Naive thymus-derived CD4-positive, alpha-beta T cell (primary cell): ENCODE results near the gene OGDH. TPM values are rescaled to one million over a fixed set of nuclear protein-coding genes. Genes with fewer than 3 reads are reported as not detected.
A peak's percentile ranks its signal among the peaks of the same experiment; 100 is the strongest.

Experiments used
- ATAC-seq: fragments of 150-1000 bp; cut with Tn5 transposase; 2 replicates; pipeline ENCODE4 v1.10.0; 2021; ENCODE audit warnings: mild to moderate bottlenecking, moderate library complexity
- CTCF ChIA-PET: fragments of 350-600 bp; sonication (Branson Sonifier 250); formaldehyde crosslinking; loops from one replicate; lab custom pipeline; 2021; ENCODE audit warnings: antibody characterized with exemption; lab: Charles Lee
- POLR2A ChIA-PET: fragments of 350-600 bp; sonication (Branson Sonifier 250); formaldehyde crosslinking; loops from one replicate; lab custom pipeline; 2021; ENCODE audit warnings: antibody characterized with exemption, inconsistent platforms; lab: Charles Lee
- DNase-seq, 9 donors: peaks; one replicate each; pipeline versions ENCODE4 v3.0.0 to v3.0.0-alpha.2; 2020 to 2022; ENCODE audit warnings: mixed read lengths in 1 of 9
- H3K27ac ChIP-seq: one replicate; pipeline ENCODE4 v1.7.0; 2013; ENCODE audit warnings: mild to moderate bottlenecking, low read depth, low read length, moderate library complexity
- H3K27me3 ChIP-seq, 2 donors: one replicate each; pipeline ENCODE4 v1.7.0; 2013; ENCODE audit warnings: low read length in 2 of 2, mild to moderate bottlenecking in 2 of 2, moderate library complexity in 2 of 2; ENCODE audit not compliant: control insufficient read depth in 2 of 2, insufficient read depth in 2 of 2
- H3K36me3 ChIP-seq, 3 experiments: 1 replicate in 2 of 3; 2 replicates in 1 of 3; pipeline ENCODE4 v1.7.0; 2013; ENCODE audit warnings: low read length in 3 of 3, mild to moderate bottlenecking in 3 of 3, moderate library complexity in 1 of 3; ENCODE audit not compliant: insufficient read depth in 3 of 3, control insufficient read depth in 2 of 3
- H3K4me1 ChIP-seq, 2 donors: one replicate each; pipeline ENCODE4 v1.7.0; 2013; ENCODE audit warnings: low read length in 2 of 2, mild to moderate bottlenecking in 2 of 2, moderate library complexity in 1 of 2; ENCODE audit not compliant: control insufficient read depth in 2 of 2, insufficient read depth in 2 of 2
- H3K4me3 ChIP-seq: 2 replicates; pipeline ENCODE4 v1.7.0; 2013; ENCODE audit warnings: mild to moderate bottlenecking, low read length
- H3K9me3 ChIP-seq, 3 experiments: 1 replicate in 2 of 3; 2 replicates in 1 of 3; pipeline ENCODE4 v1.7.0; 2013; ENCODE audit warnings: low read length in 3 of 3; ENCODE audit not compliant: control insufficient read depth in 2 of 3
- H3K27ac Mint-ChIP-seq, 9 donors: one replicate each; pipeline ENCODE4 v1.8.0; 2020 to 2022; ENCODE audit warnings: mixed read lengths in 9 of 9, mild to moderate bottlenecking in 8 of 9, moderate library complexity in 5 of 9, inconsistent platforms in 2 of 9
- H3K27me3 Mint-ChIP-seq, 5 donors: one replicate each; pipeline ENCODE4 v1.8.0; 2021 to 2022; ENCODE audit warnings: mixed read lengths in 5 of 5, mild to moderate bottlenecking in 1 of 5
- H3K36me3 Mint-ChIP-seq, 5 donors: one replicate each; pipeline ENCODE4 v1.8.0; 2020 to 2022; ENCODE audit warnings: mixed read lengths in 5 of 5, mild to moderate bottlenecking in 3 of 5, inconsistent platforms in 1 of 5
- H3K4me1 Mint-ChIP-seq, 7 donors: one replicate each; pipeline ENCODE4 v1.8.0; 2020 to 2022; ENCODE audit warnings: mixed read lengths in 7 of 7, mild to moderate bottlenecking in 3 of 7, inconsistent platforms in 1 of 7
- H3K4me3 Mint-ChIP-seq, 10 donors: one replicate each; pipeline ENCODE4 v1.8.0; 2020 to 2022; ENCODE audit warnings: mild to moderate bottlenecking in 10 of 10, mixed read lengths in 10 of 10, moderate library complexity in 6 of 10, inconsistent platforms in 2 of 10
- H3K9me3 Mint-ChIP-seq, 11 donors: one replicate each; pipeline ENCODE4 v1.8.0; 2020 to 2022; ENCODE audit warnings: mixed read lengths in 11 of 11, mild to moderate bottlenecking in 4 of 11, inconsistent platforms in 1 of 11, moderate library complexity in 1 of 11
- intact Hi-C, 2 donors: fragments of 100-400 bp; cut with micrococcal nuclease; formaldehyde crosslinking; loops; one replicate each; pipeline ENCODE4 v1.15.1; 2023
- polyA plus RNA-seq, 2 donors: library from polyadenylated mRNA; unstranded; fragments of 300-500 nt; fragmentation: Illumina TruSeq; gene quantifications; one replicate each; pipeline ENCODE4 v1.2.3, GENCODE V29; 2021
- total RNA-seq, 6 experiments: library from RNA in 5 of 6; stranded (reverse) in 5 of 6; gene quantifications; 1 replicate in 5 of 6; 2 replicates in 1 of 6; pipeline ENCODE4 v1.2.3 and lab custom pipeline; 2021 to 2026

Gene OGDH
- total and polyA plus RNA-seq, 7 experiments from 2014 or later = 20.3 to 122 (median 64.2) TPM

GRCh38 chr7:44755698-44756627, 149.5 kb downstream of the OGDH start:
- POLR2A ChIA-PET = interaction anchor here (1.4 kb wide), 1 partner anchor 42 kb away, joined by 3 read pairs; no protein-coding TSS in a partner anchor
- DNase-seq = no peak
- ATAC-seq = no peak
- Histone ChIP-seq H3K4me1 (peaks cover 14 to 26% of the 10 kb centered on the region in 2 donors), H3K4me3 (no peak overlapping the region), H3K9me3 (no peaks in the 10 kb centered on the region), H3K27me3 (no peaks in the 10 kb centered on the region), H3K36me3 (peaks cover 5 to 45% (median 12%) of the 10 kb centered on the region in 3 experiments), H3K27ac (peak overlapping the region; percentile 34)
- Mint-ChIP-seq H3K4me1 (peaks cover 12 to 40% (median 32%) of the 10 kb centered on the region in 7 donors), H3K36me3 (peaks cover 0 to 9% (median 0%) of the 10 kb centered on the region in 5 donors), H3K27me3 (no peaks in the 10 kb centered on the region), H3K4me3 (no peak overlapping the region), H3K9me3 (no peaks in the 10 kb centered on the region), H3K27ac (peak overlapping the region in 1 of 9 donors; percentile 32)
- intact Hi-C loops = no loop called here
- CTCF ChIA-PET = interaction anchor here (0.5 kb wide), 1 partner anchor 20 kb away, joined by 3 read pairs; no protein-coding TSS in a partner anchor

- DNase-seq (no peak), ATAC-seq (no peak)
- H3K9me3 Mint-ChIP-seq = no peaks in the 10 kb centered on the region
- peaks cover 0 to 11% (median 0%) of the 10 kb centered on the region in 5 donors for H3K36me3 Mint-ChIP-seq
- H3K27me3 Mint-ChIP-seq = no peaks in the 10 kb centered on the region
- no peak overlapping the region for H3K4me3 Mint-ChIP-seq
- H3K27ac ChIP-seq = peak overlapping the region; percentile 7
- H3K36me3 ChIP-seq = peaks cover 5 to 54% (median 15%) of the 10 kb centered on the region in 3 experiments
- intact Hi-C loops = no loop called here
- H3K27me3 ChIP-seq = no peaks in the 10 kb centered on the region
- CTCF ChIA-PET = interaction anchor here (0.5 kb wide), 1 partner anchor 21 kb away, joined by 3 read pairs; no protein-coding TSS in a partner anchor
- no peak overlapping the region for H3K4me3 ChIP-seq
- POLR2A ChIA-PET = no interaction called here
- H3K27ac Mint-ChIP-seq = no peak overlapping the region
- H3K4me1 ChIP-seq = peaks cover 10 to 20% of the 10 kb centered on the region in 2 donors
- peaks cover 7 to 31% (median 24%) of the 10 kb centered on the region in 7 donors for H3K4me1 Mint-ChIP-seq
- H3K9me3 ChIP-seq = no peaks in the 10 kb centered on the region
These were observed 150.5 kb downstream of the OGDH start for GRCh38 chr7:44756904-44757303.

GRCh38 chr7:44757311-44757710, 150.9 kb downstream of the OGDH start:
- intact Hi-C loops = no loop called here

GRCh38 chr7:44757739-44758138, 151.3 kb downstream of the OGDH start:
- Mint-ChIP-seq H3K36me3 (peaks cover 0 to 12% (median 5%) of the 10 kb centered on the region in 5 donors), H3K27ac (no peak overlapping the region), H3K4me3 (no peak overlapping the region), H3K27me3 (no peaks in the 10 kb centered on the region), H3K9me3 (no peaks in the 10 kb centered on the region), H3K4me1 (peaks cover under 1 to 23% (median 17%) of the 10 kb centered on the region in 7 donors)
- peak overlapping the region; percentile 29 for H3K27ac ChIP-seq
- ChIA-PET POLR2A (interaction anchor here (0.6 kb wide), 1 partner anchor 62 kb away, joined by 4 read pairs; no protein-coding TSS in a partner anchor), CTCF (no interaction called here)
- H3K4me3 ChIP-seq = no peak overlapping the region
- H3K4me1 ChIP-seq = peaks cover 10 to 20% of the 10 kb centered on the region in 2 donors
- H3K9me3 ChIP-seq = no peaks in the 10 kb centered on the region
- no peaks in the 10 kb centered on the region for H3K27me3 ChIP-seq
- H3K36me3 ChIP-seq = peaks cover 5 to 62% (median 15%) of the 10 kb centered on the region in 3 experiments
- DNase-seq (no peak), ATAC-seq (no peak)
- intact Hi-C loops = no loop called here

More at GRCh38 chr7:44757311-44757710, 150.9 kb downstream of the OGDH start:
- Histone ChIP-seq H3K27me3 (no peaks in the 10 kb centered on the region), H3K4me1 (peaks cover 10 to 20% of the 10 kb centered on the region in 2 donors), H3K4me3 (no peak overlapping the region), H3K27ac (no peak overlapping the region), H3K9me3 (no peaks in the 10 kb centered on the region), H3K36me3 (peaks cover 5 to 58% (median 15%) of the 10 kb centered on the region in 3 experiments)
- Mint-ChIP-seq H3K27ac (no peak overlapping the region), H3K4me1 (peaks cover 4 to 27% (median 21%) of the 10 kb centered on the region in 7 donors), H3K9me3 (no peaks in the 10 kb centered on the region), H3K27me3 (no peaks in the 10 kb centered on the region), H3K4me3 (no peak overlapping the region), H3K36me3 (peaks cover 0 to 13% (median 4%) of the 10 kb centered on the region in 5 donors)
- POLR2A ChIA-PET = no interaction called here
- DNase-seq (no peak), ATAC-seq (no peak)
- CTCF ChIA-PET = no interaction called here

Other genes with a start within 250 kb of the OGDH start
- 100 to 1,000 TPM in 2 of 5 experiments, 10 to 100 TPM in 3; 79.4 to 117 (median 91.0) TPM for gene NUDCD3, start 116.0 kb upstream of the OGDH start, total RNA-seq
- 10 to 100 TPM; 51.5 to 55.6 TPM for gene NUDCD3, start 116.0 kb upstream of the OGDH start, polyA plus RNA-seq
- under 1 TPM in 4 of 5 experiments, not detected in 1; 0.11 to 0.32 (median 0.21) TPM for gene NPC1L1, start 65.3 kb upstream of the OGDH start, total RNA-seq
- not detected for gene NPC1L1, start 65.3 kb upstream of the OGDH start, polyA plus RNA-seq
- gene DDX56, start 32.7 kb upstream of the OGDH start, total RNA-seq = 100 to 1,000 TPM in 2 of 5 experiments, 10 to 100 TPM in 3; 82.8 to 124 (median 100.0) TPM
- 10 to 100 TPM; 43.6 to 65.1 TPM for gene DDX56, start 32.7 kb upstream of the OGDH start, polyA plus RNA-seq
- 10 to 100 TPM; 70.0 to 98.5 (median 95.3) TPM for gene TMED4, start 24.4 kb upstream of the OGDH start, total RNA-seq
- 10 to 100 TPM; 61.6 to 93.7 TPM for gene TMED4, start 24.4 kb upstream of the OGDH start, polyA plus RNA-seq
- gene ZMIZ2, start 142.2 kb downstream of the OGDH start, total RNA-seq = 100 to 1,000 TPM; 108 to 187 (median 144) TPM
- 1 to 10 TPM; 4.4 to 7.7 TPM for gene ZMIZ2, start 142.2 kb downstream of the OGDH start, polyA plus RNA-seq
- 1,000 to 10,000 TPM in 1 of 5 experiments, 100 to 1,000 TPM in 4; 535 to 1,748 (median 620) TPM for gene PPIA, start 190.1 kb downstream of the OGDH start, total RNA-seq
- gene PPIA, start 190.1 kb downstream of the OGDH start, polyA plus RNA-seq = 1,000 to 10,000 TPM; 3,113 to 3,303 TPM
- gene H2AZ2, start 241.5 kb downstream of the OGDH start, total RNA-seq = 100 to 1,000 TPM; 141 to 284 (median 143) TPM
- 100 to 1,000 TPM; 202 to 252 TPM for gene H2AZ2, start 241.5 kb downstream of the OGDH start, polyA plus RNA-seq